ENCODE measurements around the gene AURKAIP1. TPM values are rescaled to one million over a fixed set of nuclear protein-coding genes. Genes with fewer than 3 reads are reported as not detected.

Gene AURKAIP1
- total and polyA plus RNA-seq, 4 donors: 38.4 to 175 (median 97.7) TPM

DNA sequence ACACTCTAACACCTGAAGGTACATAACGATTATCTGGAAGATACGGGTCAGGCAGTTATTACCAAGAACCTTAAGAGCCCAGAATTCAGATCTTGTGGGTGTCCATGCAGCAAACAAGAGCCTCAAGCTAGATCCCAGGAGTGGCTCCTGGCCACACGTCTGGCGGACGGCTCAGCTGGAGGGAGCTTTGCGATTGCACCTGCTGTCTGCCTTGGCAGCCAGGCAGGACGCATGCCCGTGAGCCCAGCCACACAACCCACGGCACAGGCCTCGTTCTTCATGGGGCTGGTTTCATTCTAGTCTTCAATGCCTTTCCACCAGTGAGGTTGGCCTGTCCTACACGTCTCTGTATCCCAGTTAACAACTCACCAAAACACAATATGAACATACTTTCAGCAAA, 18.4 kb upstream of the AURKAIP1 start:
- no peak overlapping the region for H3K9ac ChIP-seq (ENCODE audit: low read depth in 1 of 2, low read length in 2 of 2)
- H3K27ac ChIP-seq (ENCODE audit: low read depth in 1 of 2, low read length in 2 of 2): no peak overlapping the region
- 94% methylated on average over 11 of the region's 11 CpGs for WGBS
- H3K4me1 ChIP-seq (ENCODE audit: control insufficient read depth in 4 of 4, insufficient read depth in 4 of 4, low read length in 3 of 4): peaks cover 2 to 16% (median 13%) of the 10 kb centered on the region in 4 donors
- no peaks in the 10 kb centered on the region for H3K9me3 ChIP-seq (ENCODE audit: control insufficient read depth in 4 of 4, low read length in 3 of 4)
- peaks cover 32 to 79% (median 63%) of the 10 kb centered on the region in 4 donors for H3K36me3 ChIP-seq (ENCODE audit: control insufficient read depth in 4 of 4, insufficient read depth in 3 of 4, low read depth in 1 of 4, low read length in 3 of 4)
- no peak overlapping the region for H3K4me3 ChIP-seq (ENCODE audit: low read depth in 1 of 3, low read length in 3 of 3)
- no peaks in the 10 kb centered on the region for H3K27me3 ChIP-seq (ENCODE audit: control insufficient read depth in 4 of 4, insufficient read depth in 4 of 4, low read length in 3 of 4)
- TF ChIP-seq, protein P1, sequence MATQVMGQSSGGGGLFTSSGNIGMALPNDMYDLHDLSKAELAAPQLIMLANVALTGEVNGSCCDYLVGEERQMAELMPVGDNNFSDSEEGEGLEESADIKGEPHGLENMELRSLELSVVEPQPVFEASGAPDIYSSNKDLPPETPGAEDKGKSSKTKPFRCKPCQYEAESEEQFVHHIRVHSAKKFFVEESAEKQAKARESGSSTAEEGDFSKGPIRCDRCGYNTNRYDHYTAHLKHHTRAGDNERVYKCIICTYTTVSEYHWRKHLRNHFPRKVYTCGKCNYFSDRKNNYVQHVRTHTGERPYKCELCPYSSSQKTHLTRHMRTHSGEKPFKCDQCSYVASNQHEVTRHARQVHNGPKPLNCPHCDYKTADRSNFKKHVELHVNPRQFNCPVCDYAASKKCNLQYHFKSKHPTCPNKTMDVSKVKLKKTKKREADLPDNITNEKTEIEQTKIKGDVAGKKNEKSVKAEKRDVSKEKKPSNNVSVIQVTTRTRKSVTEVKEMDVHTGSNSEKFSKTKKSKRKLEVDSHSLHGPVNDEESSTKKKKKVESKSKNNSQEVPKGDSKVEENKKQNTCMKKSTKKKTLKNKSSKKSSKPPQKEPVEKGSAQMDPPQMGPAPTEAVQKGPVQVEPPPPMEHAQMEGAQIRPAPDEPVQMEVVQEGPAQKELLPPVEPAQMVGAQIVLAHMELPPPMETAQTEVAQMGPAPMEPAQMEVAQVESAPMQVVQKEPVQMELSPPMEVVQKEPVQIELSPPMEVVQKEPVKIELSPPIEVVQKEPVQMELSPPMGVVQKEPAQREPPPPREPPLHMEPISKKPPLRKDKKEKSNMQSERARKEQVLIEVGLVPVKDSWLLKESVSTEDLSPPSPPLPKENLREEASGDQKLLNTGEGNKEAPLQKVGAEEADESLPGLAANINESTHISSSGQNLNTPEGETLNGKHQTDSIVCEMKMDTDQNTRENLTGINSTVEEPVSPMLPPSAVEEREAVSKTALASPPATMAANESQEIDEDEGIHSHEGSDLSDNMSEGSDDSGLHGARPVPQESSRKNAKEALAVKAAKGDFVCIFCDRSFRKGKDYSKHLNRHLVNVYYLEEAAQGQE (IDR thresholded peaks at IDR 0.05): no peak
- TF ChIP-seq RAD21 (IDR thresholded peaks at IDR 0.05) (no peak), JUND (IDR thresholded peaks at IDR 0.05) (no peak)
- DNase-seq (ENCODE audit: low spot score): no peak

DNA sequence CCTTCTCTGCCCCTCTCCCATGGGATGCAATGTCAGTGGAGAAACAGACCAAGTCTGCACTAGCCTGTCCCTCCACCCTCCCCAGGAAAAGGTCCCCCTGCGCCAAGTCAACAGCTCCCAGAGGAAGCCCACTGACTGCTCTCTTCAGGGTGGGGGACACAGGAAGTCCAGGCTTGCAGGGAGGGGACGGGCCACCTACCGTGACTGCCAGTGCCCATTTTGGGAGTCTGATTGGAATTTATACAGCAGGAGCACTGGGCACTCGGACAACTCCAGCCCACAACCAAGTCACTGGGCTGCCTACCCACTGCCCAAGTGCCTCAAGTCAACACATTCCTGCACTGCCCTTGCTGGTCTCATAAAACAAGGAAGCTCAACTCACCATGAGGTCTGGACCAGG, 18.0 kb upstream of the AURKAIP1 start:
- Histone ChIP-seq H3K9ac (ENCODE audit: low read depth in 1 of 2, low read length in 2 of 2) (no peak overlapping the region), H3K4me3 (ENCODE audit: low read depth in 1 of 3, low read length in 3 of 3) (no peak overlapping the region), H3K27me3 (ENCODE audit: control insufficient read depth in 4 of 4, insufficient read depth in 4 of 4, low read length in 3 of 4) (no peaks in the 10 kb centered on the region), H3K36me3 (ENCODE audit: control insufficient read depth in 4 of 4, insufficient read depth in 3 of 4, low read depth in 1 of 4, low read length in 3 of 4) (peaks cover 35 to 81% (median 64%) of the 10 kb centered on the region in 4 donors), H3K4me1 (ENCODE audit: control insufficient read depth in 4 of 4, insufficient read depth in 4 of 4, low read length in 3 of 4) (peaks cover 2 to 12% (median 9%) of the 10 kb centered on the region in 4 donors), H3K9me3 (ENCODE audit: control insufficient read depth in 4 of 4, low read length in 3 of 4) (no peaks in the 10 kb centered on the region), H3K27ac (ENCODE audit: low read depth in 1 of 2, low read length in 2 of 2) (no peak overlapping the region)
- no peak for TF ChIP-seq EGR1 (IDR thresholded peaks at IDR 0.05; ENCODE audit: low read depth in 2 of 2)
- no peak for TF ChIP-seq JUND (IDR thresholded peaks at IDR 0.05)
- no peak for TF ChIP-seq NR2F2 (IDR thresholded peaks at IDR 0.05)
- TF ChIP-seq, protein P1 (IDR thresholded peaks at IDR 0.05): no peak
- TF ChIP-seq, protein P2, sequence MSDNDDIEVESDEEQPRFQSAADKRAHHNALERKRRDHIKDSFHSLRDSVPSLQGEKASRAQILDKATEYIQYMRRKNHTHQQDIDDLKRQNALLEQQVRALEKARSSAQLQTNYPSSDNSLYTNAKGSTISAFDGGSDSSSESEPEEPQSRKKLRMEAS (IDR thresholded peaks at IDR 0.05): no peak
- TF ChIP-seq, protein P3, sequence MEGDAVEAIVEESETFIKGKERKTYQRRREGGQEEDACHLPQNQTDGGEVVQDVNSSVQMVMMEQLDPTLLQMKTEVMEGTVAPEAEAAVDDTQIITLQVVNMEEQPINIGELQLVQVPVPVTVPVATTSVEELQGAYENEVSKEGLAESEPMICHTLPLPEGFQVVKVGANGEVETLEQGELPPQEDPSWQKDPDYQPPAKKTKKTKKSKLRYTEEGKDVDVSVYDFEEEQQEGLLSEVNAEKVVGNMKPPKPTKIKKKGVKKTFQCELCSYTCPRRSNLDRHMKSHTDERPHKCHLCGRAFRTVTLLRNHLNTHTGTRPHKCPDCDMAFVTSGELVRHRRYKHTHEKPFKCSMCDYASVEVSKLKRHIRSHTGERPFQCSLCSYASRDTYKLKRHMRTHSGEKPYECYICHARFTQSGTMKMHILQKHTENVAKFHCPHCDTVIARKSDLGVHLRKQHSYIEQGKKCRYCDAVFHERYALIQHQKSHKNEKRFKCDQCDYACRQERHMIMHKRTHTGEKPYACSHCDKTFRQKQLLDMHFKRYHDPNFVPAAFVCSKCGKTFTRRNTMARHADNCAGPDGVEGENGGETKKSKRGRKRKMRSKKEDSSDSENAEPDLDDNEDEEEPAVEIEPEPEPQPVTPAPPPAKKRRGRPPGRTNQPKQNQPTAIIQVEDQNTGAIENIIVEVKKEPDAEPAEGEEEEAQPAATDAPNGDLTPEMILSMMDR (IDR thresholded peaks at IDR 0.05; ENCODE audit: low read depth, low read length, missing input control): no peak
- TF ChIP-seq, protein P4, sequence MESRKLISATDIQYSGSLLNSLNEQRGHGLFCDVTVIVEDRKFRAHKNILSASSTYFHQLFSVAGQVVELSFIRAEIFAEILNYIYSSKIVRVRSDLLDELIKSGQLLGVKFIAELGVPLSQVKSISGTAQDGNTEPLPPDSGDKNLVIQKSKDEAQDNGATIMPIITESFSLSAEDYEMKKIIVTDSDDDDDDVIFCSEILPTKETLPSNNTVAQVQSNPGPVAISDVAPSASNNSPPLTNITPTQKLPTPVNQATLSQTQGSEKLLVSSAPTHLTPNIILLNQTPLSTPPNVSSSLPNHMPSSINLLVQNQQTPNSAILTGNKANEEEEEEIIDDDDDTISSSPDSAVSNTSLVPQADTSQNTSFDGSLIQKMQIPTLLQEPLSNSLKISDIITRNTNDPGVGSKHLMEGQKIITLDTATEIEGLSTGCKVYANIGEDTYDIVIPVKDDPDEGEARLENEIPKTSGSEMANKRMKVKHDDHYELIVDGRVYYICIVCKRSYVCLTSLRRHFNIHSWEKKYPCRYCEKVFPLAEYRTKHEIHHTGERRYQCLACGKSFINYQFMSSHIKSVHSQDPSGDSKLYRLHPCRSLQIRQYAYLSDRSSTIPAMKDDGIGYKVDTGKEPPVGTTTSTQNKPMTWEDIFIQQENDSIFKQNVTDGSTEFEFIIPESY (IDR thresholded peaks at IDR 0.05): no peak
- TF ChIP-seq HNF4G (IDR thresholded peaks at IDR 0.05): no peak
- TF ChIP-seq HNF4A (conservative IDR thresholded peaks at IDR 0.05): no peak
- TF ChIP-seq RAD21 (IDR thresholded peaks at IDR 0.05): no peak
- no peak for TF ChIP-seq FOXA1 (IDR thresholded peaks at IDR 0.05)
- TF ChIP-seq YY1 (IDR thresholded peaks at IDR 0.05): no peak
- TF ChIP-seq FOXA2 (IDR thresholded peaks at IDR 0.05): no peak
- no peak for DNase-seq (ENCODE audit: low spot score)
- 92% methylated on average over 4 of the region's 4 CpGs for WGBS

All from liver (tissue), 9 donors.